HEK293T (cell line): ENCODE measurements around the gene SMIM15.

ENCODE experiments used
- CTBP1 ChIP-seq: fragments of 450-650 bp; IDR thresholded peaks from 2 replicates; pipeline ENCODE4 v1.6.1; 2016; ENCODE audit warnings: borderline replicate concordance
- FOXM1 ChIP-seq: fragments of 450-650 bp; IDR thresholded peaks from 2 replicates; pipeline ENCODE4 v1.6.1; 2017; ENCODE audit warnings: mild to moderate bottlenecking, borderline replicate concordance
- HDGF ChIP-seq: fragments of 450-650 bp; IDR thresholded peaks from 2 replicates; pipeline ENCODE4 v1.6.1; 2017; ENCODE audit warnings: antibody characterized with exemption, borderline replicate concordance
- L3MBTL2 ChIP-seq: fragments of 450-650 bp; conservative IDR thresholded peaks from 2 replicates; pipeline ENCODE4 v1.6.1; 2016; ENCODE audit warnings: mild to moderate bottlenecking
- SP1 ChIP-seq: fragments of 450-650 bp; IDR thresholded peaks from 2 replicates; pipeline ENCODE4 v1.6.1; 2017
- TARDBP ChIP-seq: fragments of 450-650 bp; IDR thresholded peaks from 2 replicates; pipeline ENCODE4 v1.6.1; 2016

GRCh38 chr5:61123145-61123544, 39.1 kb downstream of the SMIM15 start:
- TF ChIP-seq L3MBTL2: no peak
- TF ChIP-seq FOXM1: no peak
- no peak for TF ChIP-seq HDGF
- no peak for TF ChIP-seq SP1
- no peak for TF ChIP-seq CTBP1
- TF ChIP-seq TARDBP: no peak
